ENCODE measurements around the gene EPX.

EPX gene

GRCh38 chr17:58247511-58248363 lies 55.2 kb downstream of the EPX start:
- no peak for DNase-seq (ENCODE audit: low read depth)
- H3K4me3 ChIP-seq (replicated peaks; ENCODE audit: low read depth, low read length) = no peak overlapping the region
- TF ChIP-seq CTCF (IDR thresholded peaks at IDR 0.05; ENCODE audit: low read length, missing control alignments) = no peak

- no peak for TF ChIP-seq CTCF (IDR thresholded peaks at IDR 0.05; ENCODE audit: low read length, missing control alignments)
- no peak overlapping the region for H3K4me3 ChIP-seq (replicated peaks; ENCODE audit: low read depth, low read length)
- no peak for DNase-seq (ENCODE audit: low read depth)
Measured at GRCh38 chr17:58248955-58249269, 56.4 kb downstream of the EPX start.

- TF ChIP-seq CTCF (IDR thresholded peaks at IDR 0.05; ENCODE audit: low read length, missing control alignments) = peak; percentile 81
- peak overlapping the region; percentile 50 for H3K4me3 ChIP-seq (replicated peaks; ENCODE audit: low read depth, low read length)
- peak; percentile 49 for DNase-seq (ENCODE audit: low read depth)
Measured at GRCh38 chr17:58249270-58250133, 57.0 kb downstream of the EPX start.

GRCh38 chr17:58250344-58251011 lies 58.0 kb downstream of the EPX start:
- TF ChIP-seq CTCF (IDR thresholded peaks at IDR 0.05; ENCODE audit: low read length, missing control alignments) = no peak
- no peak for DNase-seq (ENCODE audit: low read depth)
- no peak overlapping the region for H3K4me3 ChIP-seq (replicated peaks; ENCODE audit: low read depth, low read length)

- no peak overlapping the region for H3K4me3 ChIP-seq (replicated peaks; ENCODE audit: low read depth, low read length)
- DNase-seq (ENCODE audit: low read depth) = no peak
- no peak for TF ChIP-seq CTCF (IDR thresholded peaks at IDR 0.05; ENCODE audit: low read length, missing control alignments)
Measured at GRCh38 chr17:58252141-58252540, 59.6 kb downstream of the EPX start.

GRCh38 chr17:58253082-58253481 lies 60.6 kb downstream of the EPX start:
- H3K4me3 ChIP-seq (replicated peaks; ENCODE audit: low read depth, low read length) = no peak overlapping the region
- no peak for DNase-seq (ENCODE audit: low read depth)
- TF ChIP-seq CTCF (IDR thresholded peaks at IDR 0.05; ENCODE audit: low read length, missing control alignments) = no peak

Data from fibroblast of pulmonary artery (primary cell).